ENCODE measurements around the gene TMEM151B. TPM values are rescaled to one million over a fixed set of nuclear protein-coding genes. Genes with fewer than 3 reads are reported as not detected.

Gene TMEM151B
- total RNA-seq, 4 donors from 2014 or later: 0.27 to 0.57 TPM; not detected in 2

DNA sequence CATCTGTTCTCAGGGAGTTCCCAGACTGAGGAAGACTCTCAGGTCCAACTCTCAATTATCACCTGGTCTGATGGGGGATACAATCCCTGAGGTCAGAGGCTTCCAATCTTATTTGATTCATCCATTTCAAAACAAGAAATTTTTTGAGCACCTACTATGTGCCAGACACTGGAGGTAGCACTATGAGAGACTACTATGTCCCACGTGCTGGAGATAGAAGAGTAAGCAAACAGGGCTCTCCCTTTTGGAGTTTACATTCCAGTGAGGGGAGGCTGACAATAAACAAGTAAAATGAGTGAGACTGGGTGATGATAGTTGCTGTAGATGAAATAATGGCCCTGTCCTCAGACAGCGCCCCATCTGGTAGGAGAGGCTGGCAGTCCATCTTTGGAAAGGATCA, 16.5 kb downstream of the TMEM151B start:
- TF ChIP-seq, protein P1, sequence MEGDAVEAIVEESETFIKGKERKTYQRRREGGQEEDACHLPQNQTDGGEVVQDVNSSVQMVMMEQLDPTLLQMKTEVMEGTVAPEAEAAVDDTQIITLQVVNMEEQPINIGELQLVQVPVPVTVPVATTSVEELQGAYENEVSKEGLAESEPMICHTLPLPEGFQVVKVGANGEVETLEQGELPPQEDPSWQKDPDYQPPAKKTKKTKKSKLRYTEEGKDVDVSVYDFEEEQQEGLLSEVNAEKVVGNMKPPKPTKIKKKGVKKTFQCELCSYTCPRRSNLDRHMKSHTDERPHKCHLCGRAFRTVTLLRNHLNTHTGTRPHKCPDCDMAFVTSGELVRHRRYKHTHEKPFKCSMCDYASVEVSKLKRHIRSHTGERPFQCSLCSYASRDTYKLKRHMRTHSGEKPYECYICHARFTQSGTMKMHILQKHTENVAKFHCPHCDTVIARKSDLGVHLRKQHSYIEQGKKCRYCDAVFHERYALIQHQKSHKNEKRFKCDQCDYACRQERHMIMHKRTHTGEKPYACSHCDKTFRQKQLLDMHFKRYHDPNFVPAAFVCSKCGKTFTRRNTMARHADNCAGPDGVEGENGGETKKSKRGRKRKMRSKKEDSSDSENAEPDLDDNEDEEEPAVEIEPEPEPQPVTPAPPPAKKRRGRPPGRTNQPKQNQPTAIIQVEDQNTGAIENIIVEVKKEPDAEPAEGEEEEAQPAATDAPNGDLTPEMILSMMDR (IDR thresholded peaks at IDR 0.05): no peak
- TF ChIP-seq POLR2A (IDR thresholded peaks at IDR 0.05): no peak

DNA sequence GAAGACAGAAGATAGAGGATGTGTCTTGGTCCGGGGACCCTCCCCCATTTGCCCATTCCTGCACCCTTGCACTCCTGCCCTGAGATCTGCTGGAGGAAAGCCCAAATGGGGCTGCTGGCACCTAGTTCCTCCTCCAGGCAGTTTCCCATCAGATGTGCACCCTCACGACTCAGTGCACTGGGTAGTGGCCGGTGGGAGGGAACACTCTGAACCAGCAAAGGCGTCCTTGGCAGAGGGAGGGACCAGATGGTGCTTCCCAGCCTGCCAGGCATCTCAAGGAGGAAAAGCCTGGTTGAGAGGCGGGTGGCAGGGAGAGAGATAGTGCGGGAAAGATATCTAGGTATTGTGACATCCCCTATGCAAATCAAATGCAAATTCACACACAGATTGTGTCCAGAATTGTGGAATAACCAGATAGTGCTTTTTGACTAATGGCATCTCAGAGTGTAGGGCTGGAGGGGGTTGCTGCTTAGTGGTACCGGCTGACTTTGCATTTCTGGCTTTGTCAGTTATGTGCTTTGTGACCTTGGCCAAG, 19.5 kb downstream of the TMEM151B start:
- no peaks in the 10 kb centered on the region for H3K9me3 ChIP-seq
- no peaks in the 10 kb centered on the region for H3K4me1 ChIP-seq
- H3K36me3 ChIP-seq: no peaks in the 10 kb centered on the region
- TF ChIP-seq POLR2A (IDR thresholded peaks at IDR 0.05): no peak
- TF ChIP-seq, protein P1 (IDR thresholded peaks at IDR 0.05): no peak
- no peak for DNase-seq
- H3K4me3 ChIP-seq: no peak overlapping the region
- no peaks in the 10 kb centered on the region for H3K27me3 ChIP-seq
- H3K27ac ChIP-seq: no peak overlapping the region

More for the DNA sequence above, 16.5 kb downstream of the TMEM151B start:
- Histone ChIP-seq H3K27ac (no peak overlapping the region), H3K4me3 (no peak overlapping the region), H3K27me3 (no peaks in the 10 kb centered on the region), H3K4me1 (no peaks in the 10 kb centered on the region), H3K9me3 (no peaks in the 10 kb centered on the region), H3K36me3 (no peaks in the 10 kb centered on the region)
- no peak for DNase-seq

GRCh38 chr6:44291841-44292240, 21.6 kb downstream of the TMEM151B start:
- no peak overlapping the region for H3K27ac ChIP-seq
- H3K4me1 ChIP-seq: peaks cover 0 to under 1% (median 0%) of the 10 kb centered on the region in 4 donors
- TF ChIP-seq, protein P1 (IDR thresholded peaks at IDR 0.05): no peak
- no peak for TF ChIP-seq POLR2A (IDR thresholded peaks at IDR 0.05)
- no peak for DNase-seq
- no peaks in the 10 kb centered on the region for H3K9me3 ChIP-seq
- H3K27me3 ChIP-seq: peaks cover 0 to 8% of the 10 kb centered on the region in 2 donors
- no peaks in the 10 kb centered on the region for H3K36me3 ChIP-seq
- H3K4me3 ChIP-seq: no peak overlapping the region

- Histone ChIP-seq H3K27ac (no peak overlapping the region), H3K27me3 (peaks cover 0 to 14% of the 10 kb centered on the region in 2 donors), H3K9me3 (no peaks in the 10 kb centered on the region), H3K36me3 (no peaks in the 10 kb centered on the region), H3K4me1 (peaks cover under 1 to 10% (median 7%) of the 10 kb centered on the region in 4 donors), H3K4me3 (no peak overlapping the region)
- DNase-seq: no peak
- TF ChIP-seq POLR2A (IDR thresholded peaks at IDR 0.05): no peak
- TF ChIP-seq, protein P1 (IDR thresholded peaks at IDR 0.05): no peak
Observed at GRCh38 chr6:44292661-44293365, 22.6 kb downstream of the TMEM151B start.

DNA sequence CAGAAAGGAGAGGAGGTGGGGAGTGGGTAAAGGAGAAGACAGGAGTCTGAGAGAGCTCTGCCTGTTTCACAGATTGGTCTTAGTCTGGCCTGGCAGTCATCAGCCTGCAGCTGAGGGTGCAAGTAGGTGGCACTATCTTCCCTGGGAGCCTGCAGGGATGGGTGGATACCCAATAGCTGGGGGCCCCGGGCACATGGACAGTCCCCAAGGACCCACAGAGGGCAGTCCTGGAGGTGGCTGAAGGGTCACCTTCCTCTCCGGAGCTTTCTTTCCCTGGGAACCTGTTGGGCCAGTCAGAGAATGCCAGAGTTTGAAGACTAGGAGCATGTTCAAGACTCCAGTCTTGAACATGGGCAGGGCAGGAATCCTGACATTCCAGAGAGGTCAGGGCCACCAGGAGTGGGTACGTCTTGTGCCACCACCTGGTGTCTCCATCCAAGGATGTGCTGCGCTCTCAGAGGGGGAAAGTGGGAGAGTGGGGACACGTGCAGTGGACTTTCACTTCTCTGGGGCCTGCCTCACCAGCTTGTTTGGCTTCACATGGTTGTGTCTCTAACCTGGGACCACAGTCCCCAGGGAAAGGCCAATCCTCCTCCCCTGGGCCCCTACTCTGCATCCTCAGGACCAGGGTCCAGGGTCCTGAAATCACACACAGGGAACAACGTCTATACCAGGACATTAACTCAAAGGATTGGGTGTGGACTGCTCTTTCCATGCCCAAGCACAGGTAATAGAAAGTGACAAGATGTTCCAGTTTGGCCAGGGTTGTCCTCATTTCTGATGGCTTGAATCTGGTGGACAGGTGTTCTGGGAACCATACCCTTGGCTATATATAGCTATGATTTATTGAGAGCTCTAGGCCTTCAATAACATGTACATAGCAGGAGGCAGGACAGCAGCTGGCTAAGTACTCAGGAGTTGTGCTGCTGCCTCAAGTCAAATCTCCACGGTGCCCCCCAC, 24.9 kb downstream of the TMEM151B start:
- DNase-seq: no peak
- H3K9me3 ChIP-seq: no peaks in the 10 kb centered on the region
- TF ChIP-seq, protein P1 (IDR thresholded peaks at IDR 0.05): no peak
- no peak for TF ChIP-seq POLR2A (IDR thresholded peaks at IDR 0.05)
- H3K27ac ChIP-seq: no peak overlapping the region
- H3K4me1 ChIP-seq: peaks cover 2 to 15% (median 9%) of the 10 kb centered on the region in 4 donors
- no peak overlapping the region for H3K4me3 ChIP-seq
- H3K36me3 ChIP-seq: no peaks in the 10 kb centered on the region
- peaks cover 0 to 14% of the 10 kb centered on the region in 2 donors for H3K27me3 ChIP-seq
